Mucosa of stomach (tissue), 1 donor: ENCODE measurements around the gene STK39.
"Not testable (repeated sequence)": the region's sequence is repeated elsewhere in the genome, so short reads cannot be mapped to it uniquely, and the experiment has no call there.

ENCODE experiments used
- H3K27me3 ChIP-seq: one replicate; pipeline ENCODE4 v1.7.0; 2013; ENCODE audit warnings: mild to moderate bottlenecking, low read length; ENCODE audit not compliant: control insufficient read depth, insufficient read depth
- H3K36me3 ChIP-seq: one replicate; pipeline ENCODE4 v1.7.0; 2013; ENCODE audit warnings: low read length; ENCODE audit not compliant: control insufficient read depth, insufficient read depth
- H3K4me1 ChIP-seq: one replicate; pipeline ENCODE4 v1.7.0; 2013; ENCODE audit warnings: mild to moderate bottlenecking, low read length; ENCODE audit not compliant: control insufficient read depth, insufficient read depth
- H3K4me3 ChIP-seq: one replicate; pipeline ENCODE4 v1.7.0; 2013; ENCODE audit warnings: low read length
- H3K9ac ChIP-seq: one replicate; pipeline ENCODE4 v1.7.0; 2013; ENCODE audit warnings: mild to moderate bottlenecking, low read length, moderate library complexity
- H3K9me3 ChIP-seq: one replicate; pipeline ENCODE4 v1.7.0; 2013; ENCODE audit warnings: mild to moderate bottlenecking, low read length, moderate library complexity; ENCODE audit not compliant: control insufficient read depth
- donor health status: Pancreatic carcinoma.

Gene STK39

GRCh38 chr2:168053676-168054075 is 193.7 kb downstream of the STK39 start:
- Histone ChIP-seq H3K9me3 (no peaks in the 10 kb centered on the region), H3K4me3 (no peak overlapping the region), H3K4me1 (peaks cover 16% of the 10 kb centered on the region), H3K36me3 (no peaks in the 10 kb centered on the region), H3K9ac (no peak overlapping the region), H3K27me3 (no peaks in the 10 kb centered on the region)

- Histone ChIP-seq H3K9me3 (no peaks in the 10 kb centered on the region), H3K4me1 (peaks cover 16% of the 10 kb centered on the region), H3K27me3 (no peaks in the 10 kb centered on the region), H3K36me3 (no peaks in the 10 kb centered on the region), H3K4me3 (no peak overlapping the region), H3K9ac (no peak overlapping the region)
Observed at GRCh38 chr2:168052773-168053172, 194.6 kb downstream of the STK39 start.

- Histone ChIP-seq H3K36me3 (no peaks in the 10 kb centered on the region), H3K9ac (no peak overlapping the region), H3K9me3 (no peaks in the 10 kb centered on the region), H3K4me3 (no peak overlapping the region), H3K27me3 (no peaks in the 10 kb centered on the region), H3K4me1 (peaks cover 2% of the 10 kb centered on the region)
Observed at GRCh38 chr2:168050377-168050776, 197.0 kb downstream of the STK39 start.

GRCh38 chr2:168049609-168050008 is 197.8 kb downstream of the STK39 start:
- no peaks in the 10 kb centered on the region for H3K36me3 ChIP-seq

GRCh38 chr2:168047091-168047690 is 200.2 kb downstream of the STK39 start:
- H3K4me3 ChIP-seq, result no peak overlapping the region
- H3K9me3 ChIP-seq, result no peaks in the 10 kb centered on the region
- no peak overlapping the region for H3K9ac ChIP-seq
- no peaks in the 10 kb centered on the region for H3K27me3 ChIP-seq
- H3K36me3 ChIP-seq, result no peaks in the 10 kb centered on the region
- no peaks in the 10 kb centered on the region for H3K4me1 ChIP-seq

More at GRCh38 chr2:168049609-168050008, 197.8 kb downstream of the STK39 start:
- no peaks in the 10 kb centered on the region for H3K27me3 ChIP-seq
- no peaks in the 10 kb centered on the region for H3K4me1 ChIP-seq
- H3K9me3 ChIP-seq, result no peaks in the 10 kb centered on the region
- no peak overlapping the region for H3K9ac ChIP-seq
- no peak overlapping the region for H3K4me3 ChIP-seq

GRCh38 chr2:168044579-168044978 is 202.8 kb downstream of the STK39 start:
- H3K27me3 ChIP-seq, result no peaks in the 10 kb centered on the region
- H3K4me3 ChIP-seq, result no peak overlapping the region
- no peaks in the 10 kb centered on the region for H3K9me3 ChIP-seq
- H3K4me1 ChIP-seq, result no peaks in the 10 kb centered on the region
- no peaks in the 10 kb centered on the region for H3K36me3 ChIP-seq
- no peak overlapping the region for H3K9ac ChIP-seq

- Histone ChIP-seq H3K4me3 (no peak overlapping the region), H3K36me3 (no peaks in the 10 kb centered on the region), H3K9ac (no peak overlapping the region), H3K9me3 (no peaks in the 10 kb centered on the region), H3K27me3 (no peaks in the 10 kb centered on the region), H3K4me1 (no peaks in the 10 kb centered on the region)
Observed at GRCh38 chr2:168044176-168044575, 203.2 kb downstream of the STK39 start.

- H3K9ac ChIP-seq, H3K36me3 ChIP-seq, H3K9me3 ChIP-seq, H3K4me1 ChIP-seq, H3K27me3 ChIP-seq, H3K4me3 ChIP-seq: not testable (repeated sequence)
Observed at GRCh38 chr2:168042127-168042824, 205.1 kb downstream of the STK39 start.

GRCh38 chr2:168039881-168040280 is 207.5 kb downstream of the STK39 start:
- Histone ChIP-seq H3K27me3 (no peaks in the 10 kb centered on the region), H3K4me3 (no peak overlapping the region), H3K9me3 (no peaks in the 10 kb centered on the region), H3K9ac (no peak overlapping the region), H3K36me3 (no peaks in the 10 kb centered on the region), H3K4me1 (no peaks in the 10 kb centered on the region)

GRCh38 chr2:168037778-168038177 is 209.6 kb downstream of the STK39 start:
- Histone ChIP-seq H3K4me1 (no peaks in the 10 kb centered on the region), H3K27me3 (no peaks in the 10 kb centered on the region), H3K36me3 (no peaks in the 10 kb centered on the region), H3K9ac (no peak overlapping the region), H3K4me3 (no peak overlapping the region), H3K9me3 (no peaks in the 10 kb centered on the region)

GRCh38 chr2:168035458-168035857 is 211.9 kb downstream of the STK39 start:
- H3K4me1 ChIP-seq, result no peaks in the 10 kb centered on the region
- no peaks in the 10 kb centered on the region for H3K9me3 ChIP-seq
- H3K27me3 ChIP-seq, result no peaks in the 10 kb centered on the region
- H3K4me3 ChIP-seq, result no peak overlapping the region
- no peak overlapping the region for H3K9ac ChIP-seq
- no peaks in the 10 kb centered on the region for H3K36me3 ChIP-seq

GRCh38 chr2:168034616-168035015 is 212.8 kb downstream of the STK39 start:
- Histone ChIP-seq H3K9me3 (no peaks in the 10 kb centered on the region), H3K4me1 (no peaks in the 10 kb centered on the region), H3K9ac (no peak overlapping the region), H3K4me3 (no peak overlapping the region), H3K27me3 (no peaks in the 10 kb centered on the region), H3K36me3 (no peaks in the 10 kb centered on the region)
